ENCODE results near the gene DLGAP3.
"Not testable (repeated sequence)": the region's sequence is repeated elsewhere in the genome, so short reads cannot be mapped to it uniquely, and the experiment has no call there.

Gene DLGAP3

GRCh38 chr1:34929497-34929852 lies at the start of gene DLGAP3:
DLGAP3 (minus strand) TSS chr1:34929650; CDS start chr1:34905383, 24,267 bp downstream.
- no peak for DNase-seq (ENCODE audit: low read depth)

- no peak for DNase-seq (ENCODE audit: low read depth)
Observed at GRCh38 chr1:34978921-34979320, 49.5 kb upstream of the DLGAP3 start.

- no peak for DNase-seq (ENCODE audit: low read depth)
Observed at GRCh38 chr1:34977858-34978257, 48.4 kb upstream of the DLGAP3 start.

DNA sequence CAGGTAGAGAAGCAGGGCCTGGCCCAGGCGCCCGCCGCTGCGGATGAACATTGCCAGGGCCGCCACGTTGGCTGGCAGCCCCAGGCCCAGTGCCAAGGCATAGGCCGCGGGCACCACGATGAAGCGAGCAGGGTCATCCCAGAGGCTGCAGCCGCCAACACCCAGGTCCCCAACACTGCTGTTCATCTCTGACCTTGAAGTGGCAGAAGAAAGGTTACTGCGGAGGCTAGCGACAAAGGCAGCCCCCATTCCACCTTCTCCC lies 47.7 kb upstream of the DLGAP3 start:
- DNase-seq (ENCODE audit: low read depth), result no peak

DNA sequence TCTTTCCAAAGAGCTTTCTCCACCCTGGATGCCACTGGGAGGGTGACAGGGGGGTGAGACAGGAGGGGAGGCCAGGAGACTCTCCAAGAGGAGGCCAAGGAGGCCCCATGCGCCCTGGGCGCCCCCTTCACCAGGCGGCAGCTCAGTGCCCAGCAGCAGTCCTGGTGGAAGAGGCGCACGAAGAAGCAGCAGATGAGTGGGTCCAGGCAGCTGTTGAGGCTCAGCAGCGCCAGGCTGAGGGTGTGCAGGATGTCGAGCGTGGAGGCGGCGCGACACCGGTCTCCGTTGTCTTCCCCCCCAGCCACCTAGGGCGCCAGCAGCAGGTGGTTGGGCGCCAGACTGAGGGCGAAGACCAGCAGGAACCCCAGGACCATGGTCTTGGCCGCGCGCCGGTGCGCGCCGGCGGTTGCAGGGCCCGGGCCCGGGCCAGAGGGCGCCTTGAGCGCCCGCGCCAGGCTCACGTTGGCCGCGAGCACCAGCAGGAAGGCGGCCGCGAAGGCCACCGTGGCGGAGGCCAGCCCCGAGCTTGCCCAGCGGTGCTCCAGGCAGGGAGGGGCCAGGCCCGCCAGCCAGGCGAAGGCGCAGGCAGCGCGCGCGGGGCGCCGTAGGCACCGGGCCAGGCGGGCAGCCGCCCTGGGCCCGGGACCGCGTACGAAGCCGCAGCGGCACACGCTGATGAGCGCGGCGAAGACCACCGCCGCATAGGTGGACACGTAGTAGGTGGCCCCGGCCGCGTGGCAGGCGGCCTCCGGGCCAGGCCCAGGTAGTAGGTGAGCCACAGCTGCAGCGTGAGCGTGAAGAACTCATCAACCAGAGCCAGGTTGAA lies 47.1 kb upstream of the DLGAP3 start:
- DNase-seq (ENCODE audit: low read depth), result no peak

GRCh38 chr1:34975771-34976170 lies 46.3 kb upstream of the DLGAP3 start:
- DNase-seq (ENCODE audit: low read depth), result no peak

DNA sequence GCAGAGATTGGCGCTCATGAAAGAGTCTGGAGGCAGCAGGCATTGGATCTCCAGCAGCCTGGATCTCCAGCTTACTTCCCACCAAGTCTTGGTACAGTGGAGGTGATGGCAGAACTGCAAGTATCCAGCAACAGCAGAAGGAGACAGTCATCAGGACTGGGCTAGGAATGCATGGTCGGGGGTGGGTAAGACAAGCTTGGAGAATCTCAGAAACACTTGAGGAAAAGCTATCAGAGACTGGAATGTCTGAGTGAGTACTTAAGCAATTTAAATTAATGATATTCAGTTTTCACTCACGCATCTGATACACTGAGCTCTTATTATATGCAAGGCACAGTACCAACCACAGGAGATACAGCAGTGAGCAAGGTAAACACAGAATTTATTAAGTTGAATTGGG lies 45.9 kb upstream of the DLGAP3 start:
- DNase-seq (ENCODE audit: low read depth), result no peak

GRCh38 chr1:34974626-34975025 lies 45.2 kb upstream of the DLGAP3 start:
- no peak for DNase-seq (ENCODE audit: low read depth)

GRCh38 chr1:34973326-34973725 lies 43.9 kb upstream of the DLGAP3 start:
- no peak for DNase-seq (ENCODE audit: low read depth)

DNA sequence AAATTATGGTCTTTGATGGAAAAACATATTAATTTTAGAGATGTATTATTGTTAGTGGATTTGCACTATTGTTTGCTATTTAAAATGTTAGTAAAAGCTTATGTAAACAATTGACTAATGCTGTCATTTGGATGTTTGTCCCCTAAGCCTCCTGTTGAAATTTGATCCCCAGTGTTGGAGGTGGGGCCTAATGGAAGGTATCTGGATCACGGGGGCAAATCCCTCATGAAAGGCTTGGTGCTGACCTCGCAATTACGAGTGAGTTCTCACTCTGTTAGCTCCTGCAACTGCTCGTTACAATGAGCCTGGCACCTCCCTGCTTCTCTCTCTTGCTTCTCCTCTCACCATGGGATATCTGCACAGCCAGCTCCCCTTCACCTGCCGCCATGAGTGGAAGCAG lies 41.4 kb upstream of the DLGAP3 start:
- DNase-seq (ENCODE audit: low read depth), result no peak

DNA sequence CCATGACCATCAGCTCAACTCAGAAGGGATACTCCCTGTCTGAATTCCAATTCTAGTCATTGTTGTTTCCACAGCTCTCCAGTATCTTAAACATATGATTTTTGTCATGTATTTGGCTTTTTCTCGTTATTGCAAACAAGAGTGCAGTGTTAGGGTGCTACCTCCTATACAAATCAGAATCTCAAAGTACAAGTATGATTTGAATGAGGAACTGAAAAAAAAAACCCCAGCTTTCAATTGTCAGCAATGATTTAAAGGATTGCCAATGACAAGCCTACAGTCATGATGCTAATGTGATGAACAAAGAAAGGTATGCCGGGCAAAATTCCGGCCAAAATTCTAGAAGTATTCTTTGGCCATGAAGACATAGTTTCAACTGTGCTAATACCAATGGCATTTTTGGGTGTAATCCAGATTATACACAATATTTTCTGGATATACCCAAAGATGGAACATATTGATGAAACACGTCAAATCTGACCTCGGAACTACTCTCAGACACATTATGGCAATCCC lies 40.8 kb upstream of the DLGAP3 start:
- DNase-seq (ENCODE audit: low read depth), result no peak

DNA sequence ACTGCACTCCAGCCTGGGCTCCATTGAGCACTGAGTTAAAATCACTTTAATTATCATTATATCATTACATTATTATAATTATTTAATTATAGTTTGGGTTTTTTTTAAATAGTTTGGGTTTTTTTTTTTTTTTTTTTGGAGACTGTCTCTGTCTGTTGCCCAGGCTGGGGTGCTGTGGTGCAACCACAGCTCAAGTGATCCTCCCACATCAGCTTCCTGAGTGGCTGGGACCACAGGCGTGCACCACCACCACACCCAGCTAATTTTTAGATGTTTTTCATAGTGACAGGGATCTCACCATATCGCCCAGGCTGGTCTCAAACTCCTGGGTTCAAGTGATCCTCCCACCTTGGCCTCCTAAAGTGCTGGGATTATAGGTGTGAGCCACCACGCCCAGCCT lies 38.8 kb upstream of the DLGAP3 start:
- not testable (repeated sequence) for DNase-seq (ENCODE audit: low read depth)

GRCh38 chr1:34967672-34968071 lies 38.2 kb upstream of the DLGAP3 start:
- DNase-seq (ENCODE audit: low read depth), result not testable (repeated sequence)

- no peak for DNase-seq (ENCODE audit: low read depth)
Observed at GRCh38 chr1:34965597-34965996, 36.1 kb upstream of the DLGAP3 start.

GRCh38 chr1:34950428-34950827 lies 21.0 kb upstream of the DLGAP3 start:
- no peak for DNase-seq (ENCODE audit: low read depth)

GRCh38 chr1:34948739-34949138 lies 19.3 kb upstream of the DLGAP3 start:
- not testable (repeated sequence) for DNase-seq (ENCODE audit: low read depth)

GRCh38 chr1:34947641-34948314 lies 18.3 kb upstream of the DLGAP3 start:
- not testable (repeated sequence) for DNase-seq (ENCODE audit: low read depth)

- no peak for DNase-seq (ENCODE audit: low read depth)
Observed at GRCh38 chr1:34946211-34946610, 16.8 kb upstream of the DLGAP3 start.

- not testable (repeated sequence) for DNase-seq (ENCODE audit: low read depth)
Observed at GRCh38 chr1:34941798-34942197, 12.3 kb upstream of the DLGAP3 start.

DNA sequence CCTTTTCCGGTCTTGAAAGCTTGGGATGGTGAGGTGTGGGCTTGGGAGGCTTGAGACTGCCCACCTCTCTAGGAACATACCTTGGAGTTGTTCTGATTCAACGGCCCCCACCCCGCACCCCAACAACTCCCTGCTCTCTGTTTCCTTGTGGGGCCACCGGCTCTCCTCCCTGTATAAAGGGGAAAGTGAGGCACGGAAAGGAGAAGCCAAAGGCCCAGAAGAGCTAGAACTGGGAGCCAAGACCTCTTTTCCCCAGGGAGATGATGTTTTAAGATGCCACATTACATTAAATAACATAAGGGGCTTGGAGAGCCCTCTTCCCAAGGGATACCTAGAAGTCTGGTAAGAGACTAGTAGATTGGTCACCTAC lies 1.2 kb upstream of the DLGAP3 start:
- no peak for DNase-seq (ENCODE audit: low read depth)

DNA sequence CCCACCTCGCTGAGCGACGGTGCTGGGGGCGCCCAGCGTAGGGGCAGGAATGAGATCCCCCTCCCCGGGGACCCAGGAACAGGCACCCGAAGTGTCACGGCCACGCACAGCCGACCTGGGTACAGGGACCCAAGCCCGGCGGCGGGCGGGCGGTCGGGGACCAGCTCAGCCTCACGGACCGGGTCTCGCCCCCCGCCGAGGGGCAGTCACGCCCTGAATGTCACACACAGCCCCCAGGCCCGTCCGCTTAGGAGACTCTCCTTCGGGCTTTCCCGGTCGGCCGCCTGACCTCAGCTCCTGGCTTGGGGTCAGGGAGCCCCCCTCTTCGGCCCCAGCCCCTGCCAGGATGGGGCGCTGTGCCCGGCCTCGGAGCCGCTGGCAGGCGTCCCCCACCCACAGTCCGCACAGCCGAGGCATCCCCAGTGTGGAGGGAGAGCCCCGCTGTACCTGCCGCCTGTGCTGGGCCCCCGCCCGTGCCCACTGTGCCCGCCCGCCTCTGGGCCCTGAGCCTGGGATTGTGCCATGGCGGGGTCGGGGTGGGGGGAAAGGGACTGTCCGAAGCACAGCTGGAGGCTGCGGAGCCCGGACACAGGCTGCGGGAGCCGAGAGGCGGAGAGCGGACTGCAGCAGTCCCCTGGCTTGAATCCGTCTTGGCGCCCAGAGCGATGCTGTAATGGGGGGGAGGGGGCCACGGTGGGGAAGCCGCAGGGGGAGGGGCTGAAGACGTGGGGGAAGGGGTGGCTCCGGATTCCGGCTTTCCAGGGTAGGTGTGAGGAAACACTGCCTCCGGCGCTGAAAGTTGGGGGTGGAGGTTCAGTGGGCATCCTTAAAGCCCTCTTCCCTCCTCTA lies 627 bp upstream of the DLGAP3 start:
- DNase-seq (ENCODE audit: low read depth), result no peak

DNA sequence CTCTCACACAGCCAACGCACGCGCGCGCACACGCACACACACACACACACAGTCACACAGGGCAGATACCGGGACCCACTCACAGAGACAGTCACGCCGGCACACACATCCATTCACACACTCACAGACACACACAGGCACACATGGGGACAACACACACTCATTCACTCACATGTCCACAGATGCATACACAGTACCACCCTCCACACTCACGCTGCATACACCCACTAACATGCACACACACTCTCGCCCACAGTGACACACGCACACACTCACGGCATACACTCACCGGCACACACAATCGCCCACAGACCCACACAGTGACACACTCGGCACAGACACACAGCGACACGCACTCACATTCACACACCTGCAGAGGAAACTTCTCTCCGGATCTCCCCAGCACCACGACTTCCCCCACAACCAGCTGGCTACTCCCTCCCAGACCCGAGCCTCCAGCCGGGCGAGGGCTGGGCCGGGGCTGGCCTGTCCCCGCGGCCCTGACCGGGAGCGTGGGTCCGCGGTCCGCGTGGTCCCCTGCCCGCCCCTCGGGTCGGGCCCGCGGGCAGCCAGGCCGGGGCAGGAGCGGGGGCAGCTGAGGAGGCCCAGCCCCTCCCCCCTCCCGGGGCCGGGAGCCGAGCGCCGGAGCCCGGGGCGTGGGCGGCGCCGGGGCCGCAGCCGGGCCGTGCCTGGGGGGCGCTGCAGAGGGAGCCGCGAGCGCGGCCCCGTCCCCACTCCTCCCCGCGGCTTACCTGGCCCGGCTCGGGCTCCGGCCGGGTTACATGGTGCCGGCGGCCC lies 552 bp downstream of the DLGAP3 start:
- no peak for DNase-seq (ENCODE audit: low read depth)

Data from stimulated activated CD8-positive, alpha-beta memory T cell treated with anti-CD3 and anti-CD28 coated beads, Interleukin-15, amount 100 ng/mL, for 24 hours (primary cell).